Thymus (tissue), 11 donors: ENCODE data around the gene CARD14. TPM values are rescaled to one million over a fixed set of nuclear protein-coding genes. Genes with fewer than 3 reads are reported as not detected.

Experiments
- DNase-seq, 9 donors: peaks; one replicate each; pipeline ENCODE4 v3.0.0-alpha.2; 2013; ENCODE audit warnings: low spot score in 9 of 9, low read depth in 6 of 9, missing footprints in 1 of 9
- H3K27ac ChIP-seq, 2 donors: one replicate each; pipeline ENCODE4 v1.5.1; 2013; ENCODE audit warnings: control low read depth in 1 of 2, low read depth in 1 of 2, low read length in 1 of 2, mild to moderate bottlenecking in 1 of 2, moderate library complexity in 1 of 2
- H3K27me3 ChIP-seq, 2 donors: one replicate each; pipeline ENCODE4 v1.5.1; 2013; ENCODE audit warnings: low read length in 1 of 2; ENCODE audit not compliant: control insufficient read depth in 2 of 2, insufficient read depth in 1 of 2
- H3K36me3 ChIP-seq, 2 donors: one replicate each; pipeline ENCODE4 v1.5.1; 2013; ENCODE audit warnings: low read length in 1 of 2, mild to moderate bottlenecking in 1 of 2, moderate library complexity in 1 of 2; ENCODE audit not compliant: control insufficient read depth in 2 of 2, insufficient read depth in 2 of 2
- H3K4me1 ChIP-seq, 2 donors: one replicate each; pipeline ENCODE4 v1.5.1; 2013; ENCODE audit warnings: low read length in 2 of 2; ENCODE audit not compliant: control insufficient read depth in 2 of 2, insufficient read depth in 2 of 2
- H3K4me3 ChIP-seq, 2 donors: one replicate each; pipeline ENCODE4 v1.5.1; 2013; ENCODE audit warnings: low read length in 2 of 2, control low read depth in 1 of 2, mild to moderate bottlenecking in 1 of 2
- H3K9me3 ChIP-seq, 2 donors: one replicate each; pipeline ENCODE4 v1.5.1; 2013; ENCODE audit warnings: low read length in 1 of 2, mild to moderate bottlenecking in 1 of 2; ENCODE audit not compliant: control insufficient read depth in 2 of 2, insufficient read depth in 1 of 2
- WGBS: extraction: QIAGEN DNeasy Blood & Tissue Kit; methylation state at CpG from one replicate; pipeline ENCODE4 v1.1.7; 2013; 5-methylcytosine and 5-hydroxymethylcytosine counted together
- polyA plus RNA-seq: library from polyadenylated mRNA; stranded (reverse); fragments of 200-250 nt; gene quantifications from one replicate; pipeline ENCODE4 v1.2.3, GENCODE V29; 2013
- total RNA-seq: library from RNA; stranded (reverse); fragments of 120-200 nt; gene quantifications from one replicate; pipeline ENCODE4 v1.2.4, GENCODE V29; 2013
- donor health status: healthy.

CARD14 gene
- total and polyA plus RNA-seq, 2 donors: 0.38 to 1.7 TPM

GRCh38 chr17:80210348-80211108, 40.7 kb downstream of the CARD14 start:
- Histone ChIP-seq H3K4me1 (no peaks in the 10 kb centered on the region), H3K27me3 (no peaks in the 10 kb centered on the region), H3K27ac (no peak overlapping the region), H3K9me3 (no peaks in the 10 kb centered on the region), H3K36me3 (peaks cover 17 to 23% of the 10 kb centered on the region in 2 donors), H3K4me3 (no peak overlapping the region)
- WGBS: 96% methylated on average over 47 of the region's 47 CpGs
- no peak for DNase-seq

- DNase-seq: no peak
- Histone ChIP-seq H3K4me3 (no peak overlapping the region), H3K27ac (no peak overlapping the region), H3K4me1 (no peaks in the 10 kb centered on the region), H3K27me3 (no peaks in the 10 kb centered on the region), H3K36me3 (peaks cover 17 to 25% of the 10 kb centered on the region in 2 donors), H3K9me3 (no peaks in the 10 kb centered on the region)
- 97% methylated on average over 22 of the region's 22 CpGs for whole genome bisulfite sequencing
These were observed 42.3 kb downstream of the CARD14 start for GRCh38 chr17:80212109-80212508.

GRCh38 chr17:80212511-80212910, 42.7 kb downstream of the CARD14 start:
- Histone ChIP-seq H3K27me3 (no peaks in the 10 kb centered on the region), H3K36me3 (peaks cover 17 to 29% of the 10 kb centered on the region in 2 donors), H3K4me1 (no peaks in the 10 kb centered on the region), H3K9me3 (no peaks in the 10 kb centered on the region), H3K4me3 (no peak overlapping the region), H3K27ac (no peak overlapping the region)
- DNase-seq: no peak
- WGBS: 95% methylated on average over 12 of the region's 12 CpGs

- 46% methylated on average over 19 of the region's 19 CpGs for WGBS
- no peaks in the 10 kb centered on the region for H3K4me1 ChIP-seq
- DNase-seq: no peak
- H3K27ac ChIP-seq: no peak overlapping the region
- H3K36me3 ChIP-seq: peaks cover 17 to 30% of the 10 kb centered on the region in 2 donors
- no peak overlapping the region for H3K4me3 ChIP-seq
- no peaks in the 10 kb centered on the region for H3K9me3 ChIP-seq
- H3K27me3 ChIP-seq: no peaks in the 10 kb centered on the region
These were observed 43.3 kb downstream of the CARD14 start for GRCh38 chr17:80212962-80213642.

GRCh38 chr17:80213643-80213975, 43.8 kb downstream of the CARD14 start:
- Histone ChIP-seq H3K4me3 (no peak overlapping the region), H3K27me3 (no peaks in the 10 kb centered on the region), H3K9me3 (no peaks in the 10 kb centered on the region), H3K27ac (no peak overlapping the region), H3K36me3 (peaks cover 17 to 30% of the 10 kb centered on the region in 2 donors), H3K4me1 (no peaks in the 10 kb centered on the region)
- no peak for DNase-seq
- WGBS: 98% methylated on average over 17 of the region's 17 CpGs

GRCh38 chr17:80214012-80214877, 44.4 kb downstream of the CARD14 start:
- no peaks in the 10 kb centered on the region for H3K27me3 ChIP-seq
- H3K4me1 ChIP-seq: peaks cover 0 to 2% of the 10 kb centered on the region in 2 donors
- H3K4me3 ChIP-seq: no peak overlapping the region
- no peaks in the 10 kb centered on the region for H3K9me3 ChIP-seq
- peaks cover 17 to 30% of the 10 kb centered on the region in 2 donors for H3K36me3 ChIP-seq
- no peak for DNase-seq
- no peak overlapping the region for H3K27ac ChIP-seq
- WGBS: 96% methylated on average over 48 of the region's 48 CpGs

GRCh38 chr17:80214878-80215210, 45.0 kb downstream of the CARD14 start:
- H3K27ac ChIP-seq: no peak overlapping the region
- peaks cover 0 to 8% of the 10 kb centered on the region in 2 donors for H3K4me1 ChIP-seq
- no peak for DNase-seq
- peaks cover 15 to 29% of the 10 kb centered on the region in 2 donors for H3K36me3 ChIP-seq
- peaks cover under 1 to 2% of the 10 kb centered on the region in 2 donors for H3K27me3 ChIP-seq
- H3K4me3 ChIP-seq: no peak overlapping the region
- H3K9me3 ChIP-seq: no peaks in the 10 kb centered on the region
- WGBS: 95% methylated on average over 17 of the region's 17 CpGs

GRCh38 chr17:80216473-80217456, 46.9 kb downstream of the CARD14 start:
- WGBS: 98% methylated on average over 40 of the region's 40 CpGs
- peaks cover 13 to 17% of the 10 kb centered on the region in 2 donors for H3K27me3 ChIP-seq
- DNase-seq: no peak
- H3K27ac ChIP-seq: no peak overlapping the region
- H3K36me3 ChIP-seq: peaks cover 6 to 27% of the 10 kb centered on the region in 2 donors
- no peaks in the 10 kb centered on the region for H3K9me3 ChIP-seq
- no peak overlapping the region for H3K4me3 ChIP-seq
- H3K4me1 ChIP-seq: peaks cover 0 to 12% of the 10 kb centered on the region in 2 donors
